ENCODE data around the gene RUSF1.
A peak's percentile ranks its signal among the peaks of the same experiment; 100 is the strongest.
"Not testable (repeated sequence)": the region's sequence is repeated elsewhere in the genome, so short reads cannot be mapped to it uniquely, and the experiment has no call there.

Gene RUSF1

GRCh38 chr16:31507929-31508705 is at the start of gene RUSF1:
Gene RUSF1 (minus strand): TSS chr16:31508391. CDS start chr16:31508373, 18 bp downstream.
- DNase-seq, result peak; percentile 84

- no peak for DNase-seq
Observed at GRCh38 chr16:31542763-31543162, 34.6 kb upstream of the RUSF1 start.

- not testable (repeated sequence) for DNase-seq
Observed at GRCh38 chr16:31539762-31540161, 31.6 kb upstream of the RUSF1 start.

- not testable (repeated sequence) for DNase-seq
Observed at GRCh38 chr16:31538243-31538598, 30.0 kb upstream of the RUSF1 start.

GRCh38 chr16:31537362-31538242 is 29.4 kb upstream of the RUSF1 start:
- DNase-seq, result no peak

GRCh38 chr16:31536804-31537361 is 28.7 kb upstream of the RUSF1 start:
- DNase-seq, result no peak

GRCh38 chr16:31535737-31536136 is 27.5 kb upstream of the RUSF1 start:
- no peak for DNase-seq

- no peak for DNase-seq
Observed at GRCh38 chr16:31532896-31533295, 24.7 kb upstream of the RUSF1 start.

GRCh38 chr16:31532120-31532519 is 23.9 kb upstream of the RUSF1 start:
- no peak for DNase-seq

- no peak for DNase-seq
Observed at GRCh38 chr16:31531096-31531495, 22.9 kb upstream of the RUSF1 start.

- DNase-seq, result no peak
Observed at GRCh38 chr16:31530405-31530804, 22.2 kb upstream of the RUSF1 start.

GRCh38 chr16:31529937-31530312 is 21.7 kb upstream of the RUSF1 start:
- DNase-seq, result no peak

- DNase-seq, result no peak
Observed at GRCh38 chr16:31529108-31529936, 21.1 kb upstream of the RUSF1 start.

- no peak for DNase-seq
Observed at GRCh38 chr16:31528523-31529107, 20.4 kb upstream of the RUSF1 start.

- no peak for DNase-seq
Observed at GRCh38 chr16:31527734-31528274, 19.6 kb upstream of the RUSF1 start, which contains the start of gene AHSP. Gene AHSP (plus strand): TSS chr16:31527900. CDS start chr16:31528140, 240 bp downstream.

GRCh38 chr16:31525113-31525512 is 16.9 kb upstream of the RUSF1 start:
- DNase-seq, result no peak

GRCh38 chr16:31523768-31524167 is 15.6 kb upstream of the RUSF1 start:
- not testable (repeated sequence) for DNase-seq

- DNase-seq, result no peak
Observed at GRCh38 chr16:31522071-31522470, 13.9 kb upstream of the RUSF1 start.

GRCh38 chr16:31521368-31521767 is 13.2 kb upstream of the RUSF1 start:
- DNase-seq, result no peak

GRCh38 chr16:31519759-31520431 is 11.7 kb upstream of the RUSF1 start:
- no peak for DNase-seq

GRCh38 chr16:31517800-31518402 is 9.7 kb upstream of the RUSF1 start:
- no peak for DNase-seq

Measured in CD4-positive, alpha-beta T cell treated with Interleukin-12 subunit alpha and Interleukin-12 subunit beta, for 1 hour (primary cell).